Activated CD4-positive, alpha-beta T cell treated with anti-CD3 and anti-CD28 coated beads, Interleukin-2, amount 10 ng/mL, durations not matched to agents 7 days and 5 days (primary cell): ENCODE data around the gene VPS37B. TPM values are rescaled to one million over a fixed set of nuclear protein-coding genes. Genes with fewer than 3 reads are reported as not detected.

Experiments used
- CTCF ChIA-PET: fragments of 350-600 bp; sonication (Branson Sonifier 250); formaldehyde crosslinking; loops from one replicate; lab custom pipeline; 2021; ENCODE audit warnings: antibody characterized with exemption; lab: Charles Lee
- POLR2A ChIA-PET: fragments of 350-600 bp; sonication (Branson Sonifier 250); formaldehyde crosslinking; loops from one replicate; lab custom pipeline; 2021; ENCODE audit warnings: antibody characterized with exemption; lab: Charles Lee
- DNase-seq: peaks from one replicate; pipeline ENCODE4 v3.0.0-alpha.2; 2020
- H3K27ac Mint-ChIP-seq: one replicate; pipeline ENCODE4 v1.8.0; 2021; ENCODE audit warnings: mild to moderate bottlenecking, moderate library complexity, mixed read lengths
- H3K27me3 Mint-ChIP-seq: one replicate; pipeline ENCODE4 v1.8.0; 2021; ENCODE audit warnings: mixed read lengths
- H3K36me3 Mint-ChIP-seq: one replicate; pipeline ENCODE4 v1.8.0; 2021; ENCODE audit warnings: low read depth, mixed read lengths
- H3K4me1 Mint-ChIP-seq: one replicate; pipeline ENCODE4 v1.8.0; 2021; ENCODE audit warnings: mixed read lengths
- H3K4me3 Mint-ChIP-seq: one replicate; pipeline ENCODE4 v1.8.0; 2021; ENCODE audit warnings: mild to moderate bottlenecking, moderate library complexity, mixed read lengths
- H3K9me3 Mint-ChIP-seq: one replicate; pipeline ENCODE4 v1.8.0; 2021; ENCODE audit warnings: mixed read lengths
- total RNA-seq, 2 experiments: library from RNA; stranded (reverse); gene quantifications; one replicate each; pipeline ENCODE4 v1.2.3, GENCODE V29; 2021

VPS37B gene
- total RNA-seq, 2 experiments from 2014 or later = 23.0 to 23.7 TPM

GRCh38 chr12:122858591-122859302 lies 37.2 kb downstream of the VPS37B start:
- POLR2A ChIA-PET = no interaction called here
- CTCF ChIA-PET = interaction anchor here (0.9 to 6.5 kb wide), 3 partner anchors 13 to 96 kb away, joined by 3 to 53 read pairs (median 6); no protein-coding TSS in a partner anchor
- H3K9me3 Mint-ChIP-seq = no peaks in the 10 kb centered on the region
- H3K27me3 Mint-ChIP-seq = no peaks in the 10 kb centered on the region
- H3K4me1 Mint-ChIP-seq = no peaks in the 10 kb centered on the region
- no peak overlapping the region for H3K27ac Mint-ChIP-seq
- DNase-seq = no peak
- no peaks in the 10 kb centered on the region for H3K36me3 Mint-ChIP-seq
- no peak overlapping the region for H3K4me3 Mint-ChIP-seq

GRCh38 chr12:122858171-122858570 lies 37.8 kb downstream of the VPS37B start:
- H3K4me1 Mint-ChIP-seq = no peaks in the 10 kb centered on the region
- no peak for DNase-seq
- ChIA-PET CTCF (interaction anchor here (6.5 kb wide), 1 partner anchor 97 kb away, joined by 53 read pairs; no protein-coding TSS in a partner anchor), POLR2A (no interaction called here)
- no peaks in the 10 kb centered on the region for H3K9me3 Mint-ChIP-seq
- no peak overlapping the region for H3K4me3 Mint-ChIP-seq
- H3K36me3 Mint-ChIP-seq = no peaks in the 10 kb centered on the region
- no peaks in the 10 kb centered on the region for H3K27me3 Mint-ChIP-seq
- H3K27ac Mint-ChIP-seq = no peak overlapping the region

- no peak overlapping the region for H3K27ac Mint-ChIP-seq
- H3K9me3 Mint-ChIP-seq = no peaks in the 10 kb centered on the region
- DNase-seq = no peak
- no peaks in the 10 kb centered on the region for H3K4me1 Mint-ChIP-seq
- POLR2A ChIA-PET = no interaction called here
- H3K27me3 Mint-ChIP-seq = no peaks in the 10 kb centered on the region
- no peak overlapping the region for H3K4me3 Mint-ChIP-seq
- no peaks in the 10 kb centered on the region for H3K36me3 Mint-ChIP-seq
- CTCF ChIA-PET = interaction anchor here (0.6 to 6.5 kb wide), 2 partner anchors 98 to 377 kb away, joined by 3 to 53 read pairs; no protein-coding TSS in a partner anchor
Measured at GRCh38 chr12:122856999-122857671, 38.8 kb downstream of the VPS37B start.

GRCh38 chr12:122855928-122856831 lies 39.7 kb downstream of the VPS37B start:
- POLR2A ChIA-PET = no interaction called here
- no peak for DNase-seq
- Mint-ChIP-seq H3K9me3 (no peaks in the 10 kb centered on the region), H3K27me3 (no peaks in the 10 kb centered on the region), H3K27ac (no peak overlapping the region), H3K4me1 (no peaks in the 10 kb centered on the region), H3K4me3 (no peak overlapping the region), H3K36me3 (no peaks in the 10 kb centered on the region)
- CTCF ChIA-PET = interaction anchor here (6.5 kb wide), 1 partner anchor 99 kb away, joined by 53 read pairs; no protein-coding TSS in a partner anchor

GRCh38 chr12:122855071-122855829 lies 40.7 kb downstream of the VPS37B start:
- Mint-ChIP-seq H3K4me3 (no peak overlapping the region), H3K4me1 (no peaks in the 10 kb centered on the region), H3K27ac (no peak overlapping the region), H3K9me3 (no peaks in the 10 kb centered on the region), H3K27me3 (no peaks in the 10 kb centered on the region), H3K36me3 (no peaks in the 10 kb centered on the region)
- ChIA-PET POLR2A (no interaction called here), CTCF (no interaction called here)
- no peak for DNase-seq

GRCh38 chr12:122854554-122854953 lies 41.4 kb downstream of the VPS37B start:
- DNase-seq = no peak
- CTCF ChIA-PET = interaction anchor here (1.4 kb wide), 1 partner anchor 110 kb away, joined by 3 read pairs; no protein-coding TSS in a partner anchor
- H3K4me1 Mint-ChIP-seq = no peaks in the 10 kb centered on the region
- no peaks in the 10 kb centered on the region for H3K9me3 Mint-ChIP-seq
- no peaks in the 10 kb centered on the region for H3K36me3 Mint-ChIP-seq
- H3K4me3 Mint-ChIP-seq = no peak overlapping the region
- POLR2A ChIA-PET = no interaction called here
- H3K27ac Mint-ChIP-seq = no peak overlapping the region
- H3K27me3 Mint-ChIP-seq = no peaks in the 10 kb centered on the region

- ChIA-PET CTCF (interaction anchor here (1.4 kb wide), 1 partner anchor 111 kb away, joined by 3 read pairs; no protein-coding TSS in a partner anchor), POLR2A (interaction anchor here (0.6 kb wide), 1 partner anchor 40 kb away, joined by 3 read pairs; no protein-coding TSS in a partner anchor)
- Mint-ChIP-seq H3K9me3 (no peaks in the 10 kb centered on the region), H3K4me1 (no peaks in the 10 kb centered on the region), H3K27me3 (no peaks in the 10 kb centered on the region), H3K36me3 (no peaks in the 10 kb centered on the region), H3K27ac (no peak overlapping the region), H3K4me3 (no peak overlapping the region)
- DNase-seq = no peak
Measured at GRCh38 chr12:122853582-122854245, 42.2 kb downstream of the VPS37B start.

- H3K27me3 Mint-ChIP-seq = no peaks in the 10 kb centered on the region
- H3K27ac Mint-ChIP-seq = no peak overlapping the region
- no peaks in the 10 kb centered on the region for H3K36me3 Mint-ChIP-seq
- no peak for DNase-seq
- no peak overlapping the region for H3K4me3 Mint-ChIP-seq
- POLR2A ChIA-PET = interaction anchor here (0.6 kb wide), 1 partner anchor 39 kb away, joined by 3 read pairs; no protein-coding TSS in a partner anchor
- H3K4me1 Mint-ChIP-seq = no peaks in the 10 kb centered on the region
- CTCF ChIA-PET = interaction anchor here (1.3 to 1.4 kb wide), 2 partner anchors 100 to 112 kb away, joined by 3 read pairs; no protein-coding TSS in a partner anchor
- no peaks in the 10 kb centered on the region for H3K9me3 Mint-ChIP-seq
Measured at GRCh38 chr12:122852336-122853275, 43.3 kb downstream of the VPS37B start.

GRCh38 chr12:122851820-122852219 lies 44.1 kb downstream of the VPS37B start:
- no peaks in the 10 kb centered on the region for H3K9me3 Mint-ChIP-seq
- POLR2A ChIA-PET = no interaction called here
- CTCF ChIA-PET = interaction anchor here (1.3 kb wide), 1 partner anchor 101 kb away, joined by 3 read pairs; no protein-coding TSS in a partner anchor
- no peaks in the 10 kb centered on the region for H3K36me3 Mint-ChIP-seq
- DNase-seq = no peak
- no peaks in the 10 kb centered on the region for H3K27me3 Mint-ChIP-seq
- no peak overlapping the region for H3K27ac Mint-ChIP-seq
- H3K4me3 Mint-ChIP-seq = no peak overlapping the region
- no peaks in the 10 kb centered on the region for H3K4me1 Mint-ChIP-seq

GRCh38 chr12:122850695-122851350 lies 45.1 kb downstream of the VPS37B start:
- Mint-ChIP-seq H3K9me3 (no peaks in the 10 kb centered on the region), H3K27me3 (no peaks in the 10 kb centered on the region), H3K4me3 (no peak overlapping the region), H3K4me1 (no peaks in the 10 kb centered on the region), H3K36me3 (no peaks in the 10 kb centered on the region), H3K27ac (no peak overlapping the region)
- POLR2A ChIA-PET = no interaction called here
- CTCF ChIA-PET = interaction anchor here (1.3 kb wide), 2 partner anchors 14 to 102 kb away, joined by 3 to 4 read pairs; no protein-coding TSS in a partner anchor
- no peak for DNase-seq
